ENCODE measurements around the gene DERA. TPM values are rescaled to one million over a fixed set of nuclear protein-coding genes. Genes with fewer than 3 reads are reported as not detected.

The DERA gene
- total RNA-seq: 5.6 TPM

- no peaks in the 10 kb centered on the region for H3K9me3 ChIP-seq
- intact Hi-C loops (cut with DNase I): no loop called here
- peak; percentile 19 to 87 for DNase-seq (ENCODE audit: low spot score in 2 of 2)
- peak within 1 kb of the TSS; percentile 89 to 94 for H3K27ac ChIP-seq
- no peaks in the 10 kb centered on the region for H3K27me3 ChIP-seq
- no peak for TF ChIP-seq CTCF (IDR thresholded peaks at IDR 0.05)
- H3K4me1 ChIP-seq: no peaks in the 10 kb centered on the region
- H3K4me3 ChIP-seq: peak within 1 kb of the TSS; percentile 78 to 90
- no peaks in the 10 kb centered on the region for H3K36me3 ChIP-seq
These were observed at the start of gene DERA for GRCh38 chr12:15910864-15911721. TSS of gene DERA (plus strand) at chr12:15911332. CDS start at chr12:15911384, 52 bp downstream.

DNA sequence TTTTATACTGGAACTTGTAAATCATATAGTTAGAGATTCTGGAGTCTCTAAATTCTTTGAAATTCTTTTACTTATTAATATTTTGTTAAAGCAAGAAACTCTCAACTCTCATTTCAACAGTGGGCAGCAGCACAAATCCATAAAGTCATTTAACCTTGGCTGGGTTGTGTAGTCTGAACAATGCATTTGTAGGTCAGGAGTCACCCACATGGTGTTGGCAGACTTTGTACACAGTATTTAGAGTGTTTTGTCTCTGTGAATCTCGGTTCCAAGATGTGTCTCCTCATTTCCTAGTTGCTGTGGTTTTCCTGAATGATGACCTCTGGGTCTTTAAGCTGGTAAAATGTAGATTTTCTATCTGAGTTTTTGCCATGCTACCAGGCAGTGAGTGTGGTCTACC, 49.7 kb upstream of the DERA start:
- H3K4me3 ChIP-seq: no peak overlapping the region
- DNase-seq (ENCODE audit: low spot score in 2 of 2): no peak

GRCh38 chr12:15862840-15863239, 48.3 kb upstream of the DERA start:
- no peak for TF ChIP-seq CTCF (IDR thresholded peaks at IDR 0.05)
- H3K27me3 ChIP-seq: no peaks in the 10 kb centered on the region
- H3K4me3 ChIP-seq: no peak overlapping the region
- H3K36me3 ChIP-seq: no peaks in the 10 kb centered on the region
- DNase-seq (ENCODE audit: low spot score in 2 of 2): no peak
- intact Hi-C loops (cut with DNase I): no loop called here
- no peak overlapping the region for H3K27ac ChIP-seq
- H3K4me1 ChIP-seq: no peaks in the 10 kb centered on the region
- H3K9me3 ChIP-seq: no peaks in the 10 kb centered on the region

More for the DNA sequence above, 49.7 kb upstream of the DERA start:
- Histone ChIP-seq H3K9me3 (no peaks in the 10 kb centered on the region), H3K27me3 (no peaks in the 10 kb centered on the region), H3K27ac (no peak overlapping the region), H3K4me1 (no peaks in the 10 kb centered on the region), H3K36me3 (no peaks in the 10 kb centered on the region)
- no peak for TF ChIP-seq CTCF (IDR thresholded peaks at IDR 0.05)
- intact Hi-C loops (cut with DNase I): no loop called here

GRCh38 chr12:15863372-15863771, 47.8 kb upstream of the DERA start:
- no peaks in the 10 kb centered on the region for H3K36me3 ChIP-seq
- no peak for DNase-seq (ENCODE audit: low spot score in 2 of 2)
- TF ChIP-seq CTCF (IDR thresholded peaks at IDR 0.05): no peak
- no peaks in the 10 kb centered on the region for H3K27me3 ChIP-seq
- no peak overlapping the region for H3K4me3 ChIP-seq
- intact Hi-C loops (cut with DNase I): no loop called here
- no peaks in the 10 kb centered on the region for H3K4me1 ChIP-seq
- H3K27ac ChIP-seq: no peak overlapping the region
- H3K9me3 ChIP-seq: no peaks in the 10 kb centered on the region

DNA sequence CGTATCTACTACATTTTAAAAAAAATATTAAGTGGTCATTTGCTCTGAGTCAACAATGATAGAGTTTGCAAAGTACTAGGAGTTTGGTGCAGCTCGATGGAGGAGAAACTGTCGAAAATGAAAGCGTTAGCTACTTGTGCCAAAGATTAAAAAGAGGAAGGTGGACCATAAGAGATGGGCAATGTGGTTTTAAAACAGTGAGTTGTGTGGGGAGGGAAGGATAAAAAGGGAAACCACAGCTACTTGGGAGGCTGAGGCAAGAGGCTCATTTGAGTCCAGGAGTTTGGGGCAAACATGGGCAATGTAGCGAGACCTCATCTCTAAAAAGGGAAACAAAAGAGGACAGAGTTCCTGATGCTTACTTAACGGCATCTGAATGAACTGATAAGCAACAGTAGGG, 47.1 kb upstream of the DERA start:
- Histone ChIP-seq H3K27me3 (no peaks in the 10 kb centered on the region), H3K4me3 (no peak overlapping the region), H3K4me1 (no peaks in the 10 kb centered on the region), H3K9me3 (no peaks in the 10 kb centered on the region), H3K27ac (no peak overlapping the region), H3K36me3 (no peaks in the 10 kb centered on the region)
- intact Hi-C loops (cut with DNase I): no loop called here
- no peak for DNase-seq (ENCODE audit: low spot score in 2 of 2)
- TF ChIP-seq CTCF (IDR thresholded peaks at IDR 0.05): no peak

Measured in ascending aorta (tissue), 2 donors.